Measurements from ENCODE around the gene SLC12A9.

DNA sequence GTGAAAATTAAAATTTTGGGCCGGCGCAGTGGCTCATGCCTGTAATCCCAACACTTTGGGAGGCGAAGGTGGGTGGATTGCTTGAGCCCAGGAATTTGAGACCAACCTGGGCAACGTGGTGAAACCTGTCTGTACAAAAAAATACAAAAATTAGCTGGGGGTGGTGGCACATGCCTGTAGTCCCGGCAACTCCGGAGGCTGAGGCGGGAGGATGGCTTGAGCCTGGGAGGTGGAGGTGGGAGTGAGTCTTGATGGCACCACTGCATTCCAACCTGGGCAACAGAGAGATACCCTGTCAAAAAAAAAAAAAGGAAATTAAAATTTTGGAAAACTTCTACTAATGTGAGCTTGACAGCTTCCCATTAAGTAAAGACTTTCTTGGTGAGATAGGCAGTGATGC is 25.5 kb downstream of the SLC12A9 start:
- TF ChIP-seq, protein P1, sequence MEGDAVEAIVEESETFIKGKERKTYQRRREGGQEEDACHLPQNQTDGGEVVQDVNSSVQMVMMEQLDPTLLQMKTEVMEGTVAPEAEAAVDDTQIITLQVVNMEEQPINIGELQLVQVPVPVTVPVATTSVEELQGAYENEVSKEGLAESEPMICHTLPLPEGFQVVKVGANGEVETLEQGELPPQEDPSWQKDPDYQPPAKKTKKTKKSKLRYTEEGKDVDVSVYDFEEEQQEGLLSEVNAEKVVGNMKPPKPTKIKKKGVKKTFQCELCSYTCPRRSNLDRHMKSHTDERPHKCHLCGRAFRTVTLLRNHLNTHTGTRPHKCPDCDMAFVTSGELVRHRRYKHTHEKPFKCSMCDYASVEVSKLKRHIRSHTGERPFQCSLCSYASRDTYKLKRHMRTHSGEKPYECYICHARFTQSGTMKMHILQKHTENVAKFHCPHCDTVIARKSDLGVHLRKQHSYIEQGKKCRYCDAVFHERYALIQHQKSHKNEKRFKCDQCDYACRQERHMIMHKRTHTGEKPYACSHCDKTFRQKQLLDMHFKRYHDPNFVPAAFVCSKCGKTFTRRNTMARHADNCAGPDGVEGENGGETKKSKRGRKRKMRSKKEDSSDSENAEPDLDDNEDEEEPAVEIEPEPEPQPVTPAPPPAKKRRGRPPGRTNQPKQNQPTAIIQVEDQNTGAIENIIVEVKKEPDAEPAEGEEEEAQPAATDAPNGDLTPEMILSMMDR (IDR thresholded peaks at IDR 0.05; ENCODE audit: insufficient read depth, low read length): no peak
- TF ChIP-seq, protein P2, sequence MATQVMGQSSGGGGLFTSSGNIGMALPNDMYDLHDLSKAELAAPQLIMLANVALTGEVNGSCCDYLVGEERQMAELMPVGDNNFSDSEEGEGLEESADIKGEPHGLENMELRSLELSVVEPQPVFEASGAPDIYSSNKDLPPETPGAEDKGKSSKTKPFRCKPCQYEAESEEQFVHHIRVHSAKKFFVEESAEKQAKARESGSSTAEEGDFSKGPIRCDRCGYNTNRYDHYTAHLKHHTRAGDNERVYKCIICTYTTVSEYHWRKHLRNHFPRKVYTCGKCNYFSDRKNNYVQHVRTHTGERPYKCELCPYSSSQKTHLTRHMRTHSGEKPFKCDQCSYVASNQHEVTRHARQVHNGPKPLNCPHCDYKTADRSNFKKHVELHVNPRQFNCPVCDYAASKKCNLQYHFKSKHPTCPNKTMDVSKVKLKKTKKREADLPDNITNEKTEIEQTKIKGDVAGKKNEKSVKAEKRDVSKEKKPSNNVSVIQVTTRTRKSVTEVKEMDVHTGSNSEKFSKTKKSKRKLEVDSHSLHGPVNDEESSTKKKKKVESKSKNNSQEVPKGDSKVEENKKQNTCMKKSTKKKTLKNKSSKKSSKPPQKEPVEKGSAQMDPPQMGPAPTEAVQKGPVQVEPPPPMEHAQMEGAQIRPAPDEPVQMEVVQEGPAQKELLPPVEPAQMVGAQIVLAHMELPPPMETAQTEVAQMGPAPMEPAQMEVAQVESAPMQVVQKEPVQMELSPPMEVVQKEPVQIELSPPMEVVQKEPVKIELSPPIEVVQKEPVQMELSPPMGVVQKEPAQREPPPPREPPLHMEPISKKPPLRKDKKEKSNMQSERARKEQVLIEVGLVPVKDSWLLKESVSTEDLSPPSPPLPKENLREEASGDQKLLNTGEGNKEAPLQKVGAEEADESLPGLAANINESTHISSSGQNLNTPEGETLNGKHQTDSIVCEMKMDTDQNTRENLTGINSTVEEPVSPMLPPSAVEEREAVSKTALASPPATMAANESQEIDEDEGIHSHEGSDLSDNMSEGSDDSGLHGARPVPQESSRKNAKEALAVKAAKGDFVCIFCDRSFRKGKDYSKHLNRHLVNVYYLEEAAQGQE (IDR thresholded peaks at IDR 0.05; ENCODE audit: insufficient replicate concordance, low read depth): no peak
- TF ChIP-seq GABPA (IDR thresholded peaks at IDR 0.05; ENCODE audit: low read depth) (no peak), POLR2AphosphoS5 (IDR thresholded peaks at IDR 0.05; ENCODE audit: low read depth) (no peak), SPI1 (IDR thresholded peaks at IDR 0.05; ENCODE audit: borderline replicate concordance, low read depth) (no peak)

Measured in HL-60 (cell line).